Measurements from ENCODE around the gene PDCD1LG2. TPM values are rescaled to one million over a fixed set of nuclear protein-coding genes. Genes with fewer than 3 reads are reported as not detected.
A peak's percentile ranks its signal among the peaks of the same experiment; 100 is the strongest.
"Not testable (repeated sequence)": the region's sequence is repeated elsewhere in the genome, so short reads cannot be mapped to it uniquely, and the experiment has no call there.

PDCD1LG2 gene
- polyA plus RNA-seq, 2 donors = 0.18 to 0.19 TPM

DNA sequence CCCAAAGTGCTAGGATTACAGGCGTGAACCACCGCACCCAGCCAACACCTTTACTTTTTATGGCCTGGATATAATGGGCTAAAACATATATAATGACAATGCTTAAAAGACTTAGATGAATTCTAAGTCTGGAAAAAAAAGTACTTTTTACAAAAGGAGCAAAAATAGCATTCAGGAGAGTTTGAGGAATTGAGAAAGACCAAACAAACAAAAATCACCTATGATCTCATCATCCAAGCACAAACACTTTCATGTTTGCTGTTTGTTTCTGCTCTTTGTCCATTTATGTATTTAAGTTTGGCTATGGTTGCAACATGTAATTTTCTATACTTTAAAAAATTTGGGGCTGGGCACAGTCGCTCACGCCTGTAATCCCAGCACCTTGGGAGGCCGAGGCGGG lies 63.8 kb downstream of the PDCD1LG2 start:
- Histone ChIP-seq H3K36me3 (ENCODE audit: control insufficient read depth in 2 of 2, insufficient read depth in 2 of 2, low read length in 1 of 2) (no peaks in the 10 kb centered on the region), H3K27me3 (ENCODE audit: control insufficient read depth in 1 of 2, insufficient read depth in 2 of 2, low read length in 2 of 2) (no peaks in the 10 kb centered on the region), H3K9me3 (ENCODE audit: control insufficient read depth in 2 of 2, insufficient read depth in 1 of 2, low read depth in 1 of 2, low read length in 1 of 2) (no peaks in the 10 kb centered on the region), H3K4me1 (ENCODE audit: control insufficient read depth in 2 of 2, insufficient read depth in 2 of 2, low read length in 1 of 2) (no peaks in the 10 kb centered on the region), H3K4me3 (ENCODE audit: low read depth in 1 of 2, low read length in 2 of 2) (no peak overlapping the region), H3K27ac (ENCODE audit: low read depth in 2 of 2, low read length in 1 of 2) (no peak overlapping the region)
- 98 to 100% methylated on average over 6 of the region's 6 CpGs for WGBS, 2 donors

DNA sequence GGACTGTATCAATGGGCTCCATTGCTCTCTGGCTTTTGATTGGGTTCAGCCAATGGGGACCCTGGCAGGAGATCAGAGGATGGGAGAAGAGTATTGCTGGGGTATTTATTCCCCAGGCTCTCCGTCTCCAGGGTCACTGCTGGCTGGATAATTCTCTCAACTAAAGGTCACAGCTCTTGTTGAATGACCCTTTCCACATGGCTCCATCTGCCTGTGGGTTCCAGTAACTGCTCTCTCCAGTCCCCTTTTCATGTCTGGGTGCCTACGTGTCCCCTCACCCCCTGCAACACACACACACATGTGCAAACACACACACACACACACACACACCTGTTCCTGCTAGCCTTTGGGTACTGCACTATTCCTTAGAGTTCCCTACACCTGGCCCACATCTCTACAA lies 64.7 kb downstream of the PDCD1LG2 start:
- Histone ChIP-seq H3K27ac (ENCODE audit: low read depth in 2 of 2, low read length in 1 of 2) (no peak overlapping the region), H3K4me3 (ENCODE audit: low read depth in 1 of 2, low read length in 2 of 2) (no peak overlapping the region), H3K9me3 (ENCODE audit: control insufficient read depth in 2 of 2, insufficient read depth in 1 of 2, low read depth in 1 of 2, low read length in 1 of 2) (no peaks in the 10 kb centered on the region), H3K27me3 (ENCODE audit: control insufficient read depth in 1 of 2, insufficient read depth in 2 of 2, low read length in 2 of 2) (no peaks in the 10 kb centered on the region), H3K36me3 (ENCODE audit: control insufficient read depth in 2 of 2, insufficient read depth in 2 of 2, low read length in 1 of 2) (peaks cover 0 to 2% of the 10 kb centered on the region in 2 donors), H3K4me1 (ENCODE audit: control insufficient read depth in 2 of 2, insufficient read depth in 2 of 2, low read length in 1 of 2) (no peaks in the 10 kb centered on the region)
- WGBS, 2 donors = 82 to 92% methylated on average over 2 of the region's 2 CpGs

GRCh38 chr9:5577225-5577624 lies 66.9 kb downstream of the PDCD1LG2 start:
- Histone ChIP-seq H3K36me3 (ENCODE audit: control insufficient read depth in 2 of 2, insufficient read depth in 2 of 2, low read length in 1 of 2) (peaks cover 0 to 4% of the 10 kb centered on the region in 2 donors), H3K4me1 (ENCODE audit: control insufficient read depth in 2 of 2, insufficient read depth in 2 of 2, low read length in 1 of 2) (no peaks in the 10 kb centered on the region), H3K27me3 (ENCODE audit: control insufficient read depth in 1 of 2, insufficient read depth in 2 of 2, low read length in 2 of 2) (no peaks in the 10 kb centered on the region), H3K27ac (ENCODE audit: low read depth in 2 of 2, low read length in 1 of 2) (no peak overlapping the region), H3K4me3 (ENCODE audit: low read depth in 1 of 2, low read length in 2 of 2) (no peak overlapping the region), H3K9me3 (ENCODE audit: control insufficient read depth in 2 of 2, insufficient read depth in 1 of 2, low read depth in 1 of 2, low read length in 1 of 2) (no peaks in the 10 kb centered on the region)
- whole genome bisulfite sequencing, 2 donors = 73 to 79% methylated on average over 2 of the region's 2 CpGs

- Histone ChIP-seq H3K4me3 (ENCODE audit: low read depth in 1 of 2, low read length in 2 of 2) (no peak overlapping the region), H3K9me3 (ENCODE audit: control insufficient read depth in 2 of 2, insufficient read depth in 1 of 2, low read depth in 1 of 2, low read length in 1 of 2) (no peaks in the 10 kb centered on the region), H3K27ac (ENCODE audit: low read depth in 2 of 2, low read length in 1 of 2) (no peak overlapping the region), H3K36me3 (ENCODE audit: control insufficient read depth in 2 of 2, insufficient read depth in 2 of 2, low read length in 1 of 2) (peaks cover 0 to 4% of the 10 kb centered on the region in 2 donors), H3K27me3 (ENCODE audit: control insufficient read depth in 1 of 2, insufficient read depth in 2 of 2, low read length in 2 of 2) (no peaks in the 10 kb centered on the region), H3K4me1 (ENCODE audit: control insufficient read depth in 2 of 2, insufficient read depth in 2 of 2, low read length in 1 of 2) (peaks cover 0 to 1% of the 10 kb centered on the region in 2 donors)
Measured at GRCh38 chr9:5578018-5578697, 67.8 kb downstream of the PDCD1LG2 start.

DNA sequence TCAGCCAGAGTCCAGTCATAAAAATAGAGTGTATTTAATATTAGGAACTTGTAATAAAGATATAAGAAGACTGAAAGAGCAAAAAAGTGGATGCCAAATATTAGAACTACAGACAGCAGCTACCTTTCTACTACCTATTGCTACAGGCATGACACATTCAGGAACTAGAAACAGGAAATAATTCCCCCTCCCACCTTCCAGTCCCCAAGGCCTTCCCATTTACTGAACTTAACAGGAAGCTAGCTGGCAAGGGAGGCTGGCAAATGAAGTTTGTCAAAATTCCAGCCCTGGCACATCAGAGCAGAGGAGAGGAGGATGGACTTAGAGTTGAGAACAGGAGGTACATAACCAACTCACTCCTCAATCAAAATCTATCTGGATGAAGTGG lies 68.4 kb downstream of the PDCD1LG2 start:
- Histone ChIP-seq H3K9me3 (ENCODE audit: control insufficient read depth in 2 of 2, insufficient read depth in 1 of 2, low read depth in 1 of 2, low read length in 1 of 2) (no peaks in the 10 kb centered on the region), H3K4me3 (ENCODE audit: low read depth in 1 of 2, low read length in 2 of 2) (no peak overlapping the region), H3K4me1 (ENCODE audit: control insufficient read depth in 2 of 2, insufficient read depth in 2 of 2, low read length in 1 of 2) (peaks cover 0 to 3% of the 10 kb centered on the region in 2 donors), H3K27ac (ENCODE audit: low read depth in 2 of 2, low read length in 1 of 2) (peak overlapping the region in 1 of 2 donors; percentile 57), H3K36me3 (ENCODE audit: control insufficient read depth in 2 of 2, insufficient read depth in 2 of 2, low read length in 1 of 2) (peaks cover 0 to 4% of the 10 kb centered on the region in 2 donors), H3K27me3 (ENCODE audit: control insufficient read depth in 1 of 2, insufficient read depth in 2 of 2, low read length in 2 of 2) (no peaks in the 10 kb centered on the region)

- H3K9me3 ChIP-seq (ENCODE audit: control insufficient read depth in 2 of 2, insufficient read depth in 1 of 2, low read depth in 1 of 2, low read length in 1 of 2) = no peaks in the 10 kb centered on the region
- 89 to 95% methylated on average over 1 of the region's 1 CpG for WGBS, 2 donors
- peaks cover 0 to 3% of the 10 kb centered on the region in 2 donors for H3K4me1 ChIP-seq (ENCODE audit: control insufficient read depth in 2 of 2, insufficient read depth in 2 of 2, low read length in 1 of 2)
Measured at GRCh38 chr9:5579881-5580280, 69.5 kb downstream of the PDCD1LG2 start.

GRCh38 chr9:5580650-5581049 lies 70.3 kb downstream of the PDCD1LG2 start:
- H3K27me3 ChIP-seq (ENCODE audit: control insufficient read depth in 1 of 2, insufficient read depth in 2 of 2, low read length in 2 of 2) = no peaks in the 10 kb centered on the region
- no peaks in the 10 kb centered on the region for H3K9me3 ChIP-seq (ENCODE audit: control insufficient read depth in 2 of 2, insufficient read depth in 1 of 2, low read depth in 1 of 2, low read length in 1 of 2)
- no peak overlapping the region for H3K27ac ChIP-seq (ENCODE audit: low read depth in 2 of 2, low read length in 1 of 2)
- H3K4me1 ChIP-seq (ENCODE audit: control insufficient read depth in 2 of 2, insufficient read depth in 2 of 2, low read length in 1 of 2) = peaks cover 0 to 3% of the 10 kb centered on the region in 2 donors
- 82 to 83% methylated on average over 3 of the region's 3 CpGs for WGBS, 2 donors
- H3K36me3 ChIP-seq (ENCODE audit: control insufficient read depth in 2 of 2, insufficient read depth in 2 of 2, low read length in 1 of 2) = peaks cover 0 to 4% of the 10 kb centered on the region in 2 donors
- no peak overlapping the region for H3K4me3 ChIP-seq (ENCODE audit: low read depth in 1 of 2, low read length in 2 of 2)

More at GRCh38 chr9:5579881-5580280, 69.5 kb downstream of the PDCD1LG2 start:
- Histone ChIP-seq H3K27ac (ENCODE audit: low read depth in 2 of 2, low read length in 1 of 2) (no peak overlapping the region), H3K36me3 (ENCODE audit: control insufficient read depth in 2 of 2, insufficient read depth in 2 of 2, low read length in 1 of 2) (peaks cover 0 to 4% of the 10 kb centered on the region in 2 donors), H3K4me3 (ENCODE audit: low read depth in 1 of 2, low read length in 2 of 2) (no peak overlapping the region), H3K27me3 (ENCODE audit: control insufficient read depth in 1 of 2, insufficient read depth in 2 of 2, low read length in 2 of 2) (no peaks in the 10 kb centered on the region)

DNA sequence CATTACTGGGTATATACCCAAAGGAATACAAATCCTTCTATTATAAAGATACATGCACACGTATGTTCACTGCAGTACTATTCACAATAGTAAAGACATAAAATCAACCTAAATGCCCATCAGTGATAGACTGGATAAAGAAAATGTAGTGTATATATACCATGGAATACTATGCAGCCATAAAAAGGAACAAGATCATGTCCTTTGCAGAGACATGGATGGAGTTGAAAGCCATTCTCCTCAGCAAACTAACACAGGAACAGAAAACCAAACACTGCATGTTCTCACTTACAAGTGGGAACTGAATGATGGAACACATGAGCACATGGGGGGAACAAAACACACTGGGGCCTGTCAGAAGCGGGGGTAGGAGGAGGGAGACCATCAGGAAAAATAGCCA lies 71.4 kb downstream of the PDCD1LG2 start:
- H3K27ac ChIP-seq (ENCODE audit: low read depth in 2 of 2, low read length in 1 of 2); H3K4me1 ChIP-seq (ENCODE audit: control insufficient read depth in 2 of 2, insufficient read depth in 2 of 2, low read length in 1 of 2); H3K27me3 ChIP-seq (ENCODE audit: control insufficient read depth in 1 of 2, insufficient read depth in 2 of 2, low read length in 2 of 2); H3K36me3 ChIP-seq (ENCODE audit: control insufficient read depth in 2 of 2, insufficient read depth in 2 of 2, low read length in 1 of 2); H3K4me3 ChIP-seq (ENCODE audit: low read depth in 1 of 2, low read length in 2 of 2); H3K9me3 ChIP-seq (ENCODE audit: control insufficient read depth in 2 of 2, insufficient read depth in 1 of 2, low read depth in 1 of 2, low read length in 1 of 2): not testable (repeated sequence)
- WGBS, 2 donors = 98 to 99% methylated on average over 2 of the region's 2 CpGs

DNA sequence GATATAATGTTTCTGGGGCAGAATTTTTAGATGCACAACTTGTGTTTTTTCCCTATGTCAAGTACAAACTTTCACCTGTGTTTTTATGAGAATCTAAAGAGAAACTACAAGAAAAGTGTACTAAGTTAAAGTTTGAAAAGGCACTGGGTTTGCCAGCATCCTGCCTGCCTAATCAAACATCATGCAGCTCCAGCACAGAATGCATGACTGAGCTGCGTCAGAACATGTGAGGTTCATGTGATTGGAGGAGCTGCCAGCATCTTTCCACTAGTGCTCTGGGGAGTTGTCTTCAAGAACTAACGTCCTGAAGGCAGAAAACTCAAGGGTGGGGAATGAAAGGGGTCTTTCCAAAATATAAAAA lies 72.5 kb downstream of the PDCD1LG2 start:
- H3K27ac ChIP-seq (ENCODE audit: low read depth in 2 of 2, low read length in 1 of 2) = peak overlapping the region in 1 of 2 donors; percentile 22

GRCh38 chr9:5586391-5586802 lies 76.1 kb downstream of the PDCD1LG2 start:
- Histone ChIP-seq H3K27ac (ENCODE audit: low read depth in 2 of 2, low read length in 1 of 2) (peak overlapping the region in 1 of 2 donors; percentile 9), H3K4me1 (ENCODE audit: control insufficient read depth in 2 of 2, insufficient read depth in 2 of 2, low read length in 1 of 2) (peaks cover 2 to 3% of the 10 kb centered on the region in 2 donors), H3K36me3 (ENCODE audit: control insufficient read depth in 2 of 2, insufficient read depth in 2 of 2, low read length in 1 of 2) (no peaks in the 10 kb centered on the region), H3K4me3 (ENCODE audit: low read depth in 1 of 2, low read length in 2 of 2) (no peak overlapping the region), H3K27me3 (ENCODE audit: control insufficient read depth in 1 of 2, insufficient read depth in 2 of 2, low read length in 2 of 2) (no peaks in the 10 kb centered on the region), H3K9me3 (ENCODE audit: control insufficient read depth in 2 of 2, insufficient read depth in 1 of 2, low read depth in 1 of 2, low read length in 1 of 2) (no peaks in the 10 kb centered on the region)

More for the DNA sequence above, 72.5 kb downstream of the PDCD1LG2 start:
- no peaks in the 10 kb centered on the region for H3K27me3 ChIP-seq (ENCODE audit: control insufficient read depth in 1 of 2, insufficient read depth in 2 of 2, low read length in 2 of 2)
- peaks cover 0 to 4% of the 10 kb centered on the region in 2 donors for H3K36me3 ChIP-seq (ENCODE audit: control insufficient read depth in 2 of 2, insufficient read depth in 2 of 2, low read length in 1 of 2)
- WGBS, 2 donors = 7 to 20% methylated on average over 2 of the region's 2 CpGs
- no peak overlapping the region for H3K4me3 ChIP-seq (ENCODE audit: low read depth in 1 of 2, low read length in 2 of 2)
- no peaks in the 10 kb centered on the region for H3K9me3 ChIP-seq (ENCODE audit: control insufficient read depth in 2 of 2, insufficient read depth in 1 of 2, low read depth in 1 of 2, low read length in 1 of 2)
- peaks cover 2 to 3% of the 10 kb centered on the region in 2 donors for H3K4me1 ChIP-seq (ENCODE audit: control insufficient read depth in 2 of 2, insufficient read depth in 2 of 2, low read length in 1 of 2)
